Endothelial cell of umbilical vein (primary cell): ENCODE data around the gene SORCS1. TPM values are rescaled to one million over a fixed set of nuclear protein-coding genes. Genes with fewer than 3 reads are reported as not detected.

Experiments used
- BruUV-seq: library from RNA; stranded (reverse); fragments of 400-500 nt; replicated peaks from 2 replicates; lab custom pipeline; 2021; lab: Mats Ljungman, UMichigan
- CTCF ChIA-PET: fragments of 300-600, 350-600 bp; sonication (Branson Sonifier 250); formaldehyde crosslinking; loops from one replicate; lab custom pipeline; 2021; ENCODE audit warnings: antibody characterized with exemption, inconsistent platforms; lab: Charles Lee
- POLR2A ChIA-PET: fragments of 300-600, 350-600 bp; sonication (Branson Sonifier 250); formaldehyde crosslinking; loops from one replicate; lab custom pipeline; 2021; ENCODE audit warnings: antibody characterized with exemption, inconsistent platforms; lab: Charles Lee
- DNase-seq: peaks from one replicate; pipeline ENCODE4 v3.0.0-alpha.2; 2011; ENCODE audit warnings: low read depth, low spot score
- FAIRE-seq: peaks from 2 replicates; lab custom pipeline; 2011; peaks lifted over from hg19 to GRCh38; lab: Jason Lieb, UNC
- H2AFZ ChIP-seq: 2 replicates; pipeline ENCODE4 v1.6.0; 2012; ENCODE audit warnings: low read depth, low read length, control low read depth, inconsistent platforms
- H3K27ac ChIP-seq: 2 replicates; pipeline ENCODE4 v1.5.1; 2011; ENCODE audit warnings: low read depth, mild to moderate bottlenecking, control low read depth, low read length, moderate library complexity; ENCODE audit not compliant: insufficient read depth
- H3K27me3 ChIP-seq, 2 experiments: 2 replicates each; pipeline versions ENCODE4 v1.6.0 to v1.6.1; 2011; ENCODE audit warnings: low read length in 2 of 2, mixed read lengths in 1 of 2; ENCODE audit not compliant: control insufficient read depth in 2 of 2, insufficient read depth in 2 of 2
- H3K36me3 ChIP-seq, 2 experiments: 2 replicates in 1 of 2; 3 replicates in 1 of 2; pipeline ENCODE4 v1.5.1; 2011; ENCODE audit warnings: low read length in 2 of 2, mild to moderate bottlenecking in 1 of 2, moderate library complexity in 1 of 2; ENCODE audit not compliant: control insufficient read depth in 2 of 2, insufficient read depth in 2 of 2; ENCODE audit errors: extremely low read depth in 1 of 2
- H3K4me1 ChIP-seq: 3 replicates; pipeline ENCODE4 v1.5.1; 2011; ENCODE audit warnings: mild to moderate bottlenecking, low read length; ENCODE audit not compliant: control insufficient read depth, insufficient read depth; ENCODE audit errors: extremely low read depth
- H3K4me2 ChIP-seq: 2 replicates; pipeline ENCODE4 v1.6.1; 2011; ENCODE audit warnings: low read length, control low read depth, mixed read lengths; ENCODE audit not compliant: insufficient read depth
- H3K4me3 ChIP-seq, 3 experiments: fragments of 200-600 bp in 1 of 3; sonication (generic), shearing (Covaris generic) in 1 of 3; replicated peaks in 1 of 3; 2 replicates each; pipeline ENCODE4 v1.5.1; 2011 to 2016; ENCODE audit warnings: control low read depth in 3 of 3, low read length in 3 of 3, mild to moderate bottlenecking in 2 of 3, inconsistent platforms in 1 of 3, low read depth in 1 of 3, moderate library complexity in 1 of 3; ENCODE audit not compliant: insufficient read depth in 1 of 3
- H3K79me2 ChIP-seq: 2 replicates; pipeline ENCODE4 v1.6.0; 2012; ENCODE audit warnings: low read length, inconsistent platforms; ENCODE audit not compliant: control insufficient read depth, insufficient read depth
- H3K9ac ChIP-seq: replicated peaks from 2 replicates; pipeline ENCODE3; 2011; ENCODE audit warnings: low read length, control low read depth; ENCODE audit not compliant: insufficient read depth; ENCODE audit errors: extremely low read depth
- H3K9me1 ChIP-seq: replicated peaks from 3 replicates; pipeline ENCODE4 v1.6.0; 2011; ENCODE audit warnings: mild to moderate bottlenecking, low read length; ENCODE audit not compliant: control insufficient read depth, insufficient read depth; ENCODE audit errors: extremely low read depth
- H3K9me3 ChIP-seq: replicated peaks from 2 replicates; pipeline ENCODE4 v1.5.1; 2012; ENCODE audit warnings: low read length, inconsistent platforms; ENCODE audit not compliant: control insufficient read depth, insufficient read depth
- H4K20me1 ChIP-seq: replicated peaks from 2 replicates; pipeline ENCODE3; 2011; ENCODE audit warnings: mild to moderate bottlenecking, low read length; ENCODE audit not compliant: control insufficient read depth, insufficient read depth; ENCODE audit errors: extremely low read depth
- CTCF ChIP-seq, 2 donors: IDR thresholded peaks; 1 replicate in 1 of 2; 2 replicates in 1 of 2; pipeline ENCODE4 v1.5.1; 2011; ENCODE audit warnings: low read length in 2 of 2, mild to moderate bottlenecking in 2 of 2, moderate library complexity in 2 of 2, control low read depth in 1 of 2, inconsistent platforms in 1 of 2, low read depth in 1 of 2; ENCODE audit not compliant: insufficient read depth in 1 of 2; ENCODE audit errors: extremely low read depth in 1 of 2
- EZH2 ChIP-seq: IDR thresholded peaks from 2 replicates; pipeline ENCODE4 v1.6.1; 2012; ENCODE audit warnings: borderline replicate concordance, low read depth, mild to moderate bottlenecking, moderate library complexity, low read length, inconsistent platforms; ENCODE audit not compliant: severe bottlenecking
- FOS ChIP-seq: IDR thresholded peaks from 2 replicates; pipeline ENCODE4 v1.6.1; 2011; ENCODE audit warnings: mild to moderate bottlenecking, low read length, moderate library complexity, borderline replicate concordance; ENCODE audit not compliant: insufficient read depth
- GATA2 ChIP-seq: IDR thresholded peaks from 2 replicates; pipeline ENCODE4 v1.7.0; 2011; ENCODE audit warnings: low read depth, mild to moderate bottlenecking, moderate library complexity, mixed read lengths, low read length; ENCODE audit not compliant: insufficient read length, insufficient read depth
- JUN ChIP-seq: IDR thresholded peaks from 2 replicates; pipeline ENCODE4 v1.6.1; 2011; ENCODE audit warnings: borderline replicate concordance, low read depth; ENCODE audit not compliant: insufficient read length, insufficient read depth
- MYC ChIP-seq: IDR thresholded peaks from one replicate; pipeline ENCODE4 v1.6.1; 2011; ENCODE audit warnings: mild to moderate bottlenecking, low read depth, low read length
- POLR2A ChIP-seq: IDR thresholded peaks from 2 replicates; pipeline ENCODE4 v1.6.1; 2012; ENCODE audit warnings: low read depth, mild to moderate bottlenecking, control low read depth, low read length
- POLR2AphosphoS5 ChIP-seq: IDR thresholded peaks from 2 replicates; pipeline ENCODE4 v1.6.1; 2012; ENCODE audit warnings: low read depth, mild to moderate bottlenecking, control low read depth, low read length, moderate library complexity; ENCODE audit not compliant: insufficient read depth
- dilution Hi-C: fragments of 300-500 bp; cut with MboI; formaldehyde crosslinking; loops from one replicate; pipeline ENCODE4 v1.15.0; 2019; ENCODE audit warnings: low sequenced_read_pairs; ENCODE audit not compliant: extremely low pct_ligation_motif_present
- intact Hi-C: fragments of 100-400 bp; cut with micrococcal nuclease; formaldehyde crosslinking; loops from one replicate; pipeline ENCODE4 v1.10.0; 2022
- polyA plus RNA-seq, 4 experiments: library from polyadenylated mRNA; depleted of rRNA in 3 of 4; stranded (reverse) in 3 of 4; unstranded in 1 of 4; fragments of >200 nt; gene quantifications; 2 replicates each; pipeline versions ENCODE4 v1.2.1 to v1.2.3, GENCODE V29; 2011 to 2012; ENCODE audit warnings: missing spikeins in 1 of 4
- total RNA-seq: library from RNA; stranded (reverse); gene quantifications from 2 replicates; pipeline ENCODE4 v1.2.3, GENCODE V29; 2021
- TF ChIP-seq, protein P1 (sequence below): IDR thresholded peaks from 2 replicates; pipeline ENCODE4 v1.6.1; 2011; ENCODE audit not compliant: insufficient read depth, insufficient read length

Gene SORCS1
- total and polyA plus RNA-seq, 2 donors (not counting 3 experiments of a cell fraction or from before 2014, with no cell fraction given): not detected

- FAIRE-seq: no peak
- POLR2A ChIA-PET: no interaction called here
These were observed 261.3 kb downstream of the SORCS1 start for GRCh38 chr10:106903180-106903579.

More at GRCh38 chr10:106903180-106903579, 261.3 kb downstream of the SORCS1 start:
- Histone ChIP-seq H2AFZ (no peak overlapping the region), H3K9ac (no peak overlapping the region), H3K36me3 (no peaks in the 10 kb centered on the region), H3K79me2 (no peaks in the 10 kb centered on the region), H3K4me1 (no peaks in the 10 kb centered on the region), H3K4me2 (no peak overlapping the region), H3K27me3 (no peaks in the 10 kb centered on the region), H3K27ac (no peak overlapping the region), H3K9me3 (no peaks in the 10 kb centered on the region), H4K20me1 (no peaks in the 10 kb centered on the region), H3K9me1 (no peaks in the 10 kb centered on the region), H3K4me3 (no peak overlapping the region)
- dilution Hi-C loops: no loop called here
- TF ChIP-seq POLR2A (no peak), GATA2 (no peak), FOS (no peak), JUN (no peak), EZH2 (no peak), MYC (no peak), POLR2AphosphoS5 (no peak), CTCF (IDR thresholded peaks at IDR 0.05; ENCODE audit: extremely low read depth in 1 of 2, insufficient read depth in 1 of 2, low read depth in 1 of 2, low read length in 2 of 2) (no peak)
- TF ChIP-seq, protein P1, sequence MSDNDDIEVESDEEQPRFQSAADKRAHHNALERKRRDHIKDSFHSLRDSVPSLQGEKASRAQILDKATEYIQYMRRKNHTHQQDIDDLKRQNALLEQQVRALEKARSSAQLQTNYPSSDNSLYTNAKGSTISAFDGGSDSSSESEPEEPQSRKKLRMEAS: no peak
- intact Hi-C loops: no loop called here
- no TSS peak for BruUV-seq
- CTCF ChIA-PET: no interaction called here
- DNase-seq: no peak
